Neuronal stem cell (in vitro differentiated cells): ENCODE results near the gene PPP1R14B.
A peak's percentile ranks its signal among the peaks of the same experiment; 100 is the strongest.

ENCODE experiments used
- DNase-seq: peaks from one replicate; pipeline ENCODE4 v3.0.0-alpha.2; 2013; ENCODE audit warnings: low spot score
- H2AFZ ChIP-seq: one replicate; pipeline ENCODE4 v1.6.1; 2013; ENCODE audit warnings: mild to moderate bottlenecking, low read length, inconsistent platforms
- H2AK5ac ChIP-seq: 2 replicates; pipeline ENCODE4 v1.6.1; 2013; ENCODE audit warnings: low read depth, mild to moderate bottlenecking, inconsistent platforms, low read length, moderate library complexity, mixed read lengths
- H2BK120ac ChIP-seq: 2 replicates; pipeline ENCODE4 v1.6.1; 2013; ENCODE audit warnings: low read depth, mild to moderate bottlenecking, inconsistent platforms, low read length, moderate library complexity, mixed read lengths
- H2BK12ac ChIP-seq: one replicate; pipeline ENCODE4 v1.6.1; 2013; ENCODE audit warnings: low read length, inconsistent platforms
- H2BK15ac ChIP-seq: 2 replicates; pipeline ENCODE4 v1.6.1; 2013; ENCODE audit warnings: mild to moderate bottlenecking, low read length, inconsistent platforms, mixed read lengths
- H2BK5ac ChIP-seq: one replicate; pipeline ENCODE4 v1.6.1; 2013; ENCODE audit warnings: inconsistent platforms, mild to moderate bottlenecking, low read length, moderate library complexity
- H3K14ac ChIP-seq: one replicate; pipeline ENCODE4 v1.6.1; 2013; ENCODE audit warnings: low read length, inconsistent platforms
- H3K18ac ChIP-seq: 2 replicates; pipeline ENCODE4 v1.6.1; 2013; ENCODE audit warnings: low read length, inconsistent platforms
- H3K23ac ChIP-seq: 2 replicates; pipeline ENCODE4 v1.6.1; 2013; ENCODE audit warnings: low read depth, mild to moderate bottlenecking, mixed read lengths, low read length, inconsistent platforms; ENCODE audit not compliant: poor library complexity
- H3K27ac ChIP-seq: replicated peaks from 3 replicates; pipeline ENCODE4 v1.5.1; 2013; ENCODE audit warnings: low read length, inconsistent platforms
- H3K27me3 ChIP-seq, 3 experiments: 2 replicates each; pipeline ENCODE4 v1.6.1; 2013; ENCODE audit warnings: low read length in 3 of 3, mild to moderate bottlenecking in 2 of 3, inconsistent platforms in 1 of 3, low read depth in 1 of 3, mixed read lengths in 1 of 3, moderate library complexity in 1 of 3; ENCODE audit not compliant: control insufficient read depth in 3 of 3, insufficient read depth in 3 of 3
- H3K36me3 ChIP-seq, 2 donors: replicated peaks in 1 of 2; 2 replicates each; pipeline ENCODE4 v1.6.1; 2013; ENCODE audit warnings: low read length in 2 of 2; ENCODE audit not compliant: control insufficient read depth in 2 of 2, insufficient read depth in 2 of 2
- H3K4ac ChIP-seq: 2 replicates; pipeline ENCODE4 v1.6.1; 2013; ENCODE audit warnings: inconsistent platforms, mild to moderate bottlenecking, low read length, moderate library complexity
- H3K4me1 ChIP-seq, 2 donors: 1 replicate in 1 of 2; 2 replicates in 1 of 2; pipeline ENCODE4 v1.6.1; 2013; ENCODE audit warnings: low read length in 2 of 2, low read depth in 1 of 2; ENCODE audit not compliant: control insufficient read depth in 2 of 2, insufficient read depth in 1 of 2
- H3K4me2 ChIP-seq: one replicate; pipeline ENCODE4 v1.6.1; 2013; ENCODE audit warnings: mild to moderate bottlenecking, low read length, inconsistent platforms; ENCODE audit not compliant: insufficient read depth, poor library complexity, severe bottlenecking
- H3K4me3 ChIP-seq, 2 donors: 2 replicates each; pipeline ENCODE4 v1.5.1; 2013; ENCODE audit warnings: low read length in 2 of 2, mild to moderate bottlenecking in 2 of 2, inconsistent platforms in 1 of 2, moderate library complexity in 1 of 2
- H3K79me1 ChIP-seq: one replicate; pipeline ENCODE4 v1.6.1; 2013; ENCODE audit warnings: low read depth, mild to moderate bottlenecking, inconsistent platforms, low read length, moderate library complexity
- H3K9ac ChIP-seq: one replicate; pipeline ENCODE4 v1.6.1; 2013; ENCODE audit warnings: mild to moderate bottlenecking, low read depth, low read length, inconsistent platforms; ENCODE audit not compliant: poor library complexity
- H3K9me3 ChIP-seq, 2 donors: replicated peaks in 1 of 2; 2 replicates each; pipeline versions ENCODE3 to v1.6.1; 2013; ENCODE audit warnings: low read length in 2 of 2, mild to moderate bottlenecking in 2 of 2, inconsistent platforms in 1 of 2, low read depth in 1 of 2, mixed read lengths in 1 of 2, moderate library complexity in 1 of 2; ENCODE audit not compliant: control insufficient read depth in 2 of 2, insufficient read depth in 1 of 2
- H4K8ac ChIP-seq: one replicate; pipeline ENCODE4 v1.6.1; 2013; ENCODE audit warnings: low read depth, mild to moderate bottlenecking, inconsistent platforms, low read length, moderate library complexity
- H4K91ac ChIP-seq: one replicate; pipeline ENCODE4 v1.6.1; 2013; ENCODE audit warnings: low read length, low read depth, mild to moderate bottlenecking, inconsistent platforms; ENCODE audit not compliant: poor library complexity
- WGBS, 2 donors: extraction: QIAGEN DNeasy Blood & Tissue Kit; methylation state at CpG; one replicate each; pipeline ENCODE4 v1.1.7; 2013; ENCODE audit warnings: missing lambda C conversion rate in 2 of 2, mixed read lengths in 1 of 2; ENCODE audit not compliant: insufficient read length in 2 of 2, insufficient replicate concordance in 1 of 2; ENCODE audit errors: extremely low coverage in 2 of 2; 5-methylcytosine and 5-hydroxymethylcytosine counted together

The PPP1R14B gene

GRCh38 chr11:64260147-64260708, 13.5 kb upstream of the PPP1R14B start:
- H3K4ac ChIP-seq, result no peak overlapping the region
- no peak overlapping the region for H2BK15ac ChIP-seq
- H2BK12ac ChIP-seq, result no peak overlapping the region
- H4K8ac ChIP-seq, result no peak overlapping the region
- H3K27me3 ChIP-seq, result no peaks in the 10 kb centered on the region
- no peak overlapping the region for H2AK5ac ChIP-seq
- no peak overlapping the region for H3K4me2 ChIP-seq
- H2BK120ac ChIP-seq, result no peak overlapping the region
- no peak overlapping the region for H2AFZ ChIP-seq
- H2BK5ac ChIP-seq, result no peak overlapping the region
- H3K9ac ChIP-seq, result no peak overlapping the region
- H3K23ac ChIP-seq, result no peak overlapping the region
- peaks cover 42 to 83% of the 10 kb centered on the region in 2 donors for H3K36me3 ChIP-seq
- no peak overlapping the region for H3K4me3 ChIP-seq
- H3K4me1 ChIP-seq, result peaks cover 0 to 4% of the 10 kb centered on the region in 2 donors
- no peak overlapping the region for H4K91ac ChIP-seq
- DNase-seq, result no peak
- H3K14ac ChIP-seq, result no peak overlapping the region
- H3K9me3 ChIP-seq, result no peaks in the 10 kb centered on the region
- no peak overlapping the region for H3K18ac ChIP-seq
- H3K79me1 ChIP-seq, result peaks cover 3% of the 10 kb centered on the region
- WGBS, 2 donors, result no CpG with 5 or more reads among the region's 6 CpGs
- no peak overlapping the region for H3K27ac ChIP-seq

- peaks cover 0 to 4% of the 10 kb centered on the region in 2 donors for H3K4me1 ChIP-seq
- H2BK120ac ChIP-seq, result peak overlapping the region; percentile 31
- H3K9me3 ChIP-seq, result no peaks in the 10 kb centered on the region
- H3K4me3 ChIP-seq, result peak overlapping the region in 1 of 2 donors; percentile 43
- H2BK12ac ChIP-seq, result no peak overlapping the region
- H3K4me2 ChIP-seq, result no peak overlapping the region
- no peak overlapping the region for H2AFZ ChIP-seq
- H3K14ac ChIP-seq, result no peak overlapping the region
- H4K91ac ChIP-seq, result no peak overlapping the region
- no peak overlapping the region for H2BK15ac ChIP-seq
- no CpG with 5 or more reads among the region's 4 CpGs for WGBS, 2 donors
- no peak overlapping the region for H4K8ac ChIP-seq
- no peak for DNase-seq
- no peak overlapping the region for H3K23ac ChIP-seq
- no peak overlapping the region for H3K9ac ChIP-seq
- no peak overlapping the region for H2AK5ac ChIP-seq
- no peak overlapping the region for H2BK5ac ChIP-seq
- H3K79me1 ChIP-seq, result peaks cover 3% of the 10 kb centered on the region
- H3K4ac ChIP-seq, result no peak overlapping the region
- no peaks in the 10 kb centered on the region for H3K27me3 ChIP-seq
- no peak overlapping the region for H3K18ac ChIP-seq
- no peak overlapping the region for H3K27ac ChIP-seq
- peaks cover 42 to 87% of the 10 kb centered on the region in 2 donors for H3K36me3 ChIP-seq
Observed at GRCh38 chr11:64259533-64260067, 12.9 kb upstream of the PPP1R14B start.

DNA sequence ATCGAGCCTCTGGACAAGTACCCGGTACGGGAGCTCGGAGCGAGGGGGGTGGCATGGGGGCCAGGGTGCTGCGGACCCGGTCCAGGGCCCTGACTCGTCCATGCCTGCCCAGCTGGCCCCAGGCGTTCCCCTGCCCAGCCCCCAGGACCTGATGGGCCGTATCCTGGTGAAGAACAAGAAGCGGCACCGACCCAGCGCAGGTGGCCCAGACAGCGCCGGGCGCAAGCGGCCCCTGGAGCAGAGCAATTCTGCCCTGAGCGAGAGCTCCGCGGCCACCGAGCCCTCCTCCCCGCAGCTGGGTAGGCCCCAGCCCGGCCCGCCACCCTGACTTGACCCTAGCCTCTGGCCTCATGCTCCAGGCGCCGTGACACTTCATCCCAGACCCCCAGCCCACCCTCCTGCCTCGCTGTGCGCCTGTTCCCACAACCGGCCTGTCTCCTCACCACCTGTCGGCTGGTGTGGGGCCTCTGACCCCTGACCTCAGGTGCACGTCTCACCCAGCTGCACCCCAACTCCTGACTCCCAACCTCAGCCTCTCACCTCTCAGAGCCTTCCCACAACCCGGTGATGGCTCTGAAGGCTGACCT, 12.3 kb upstream of the PPP1R14B start:
- Histone ChIP-seq H3K4me2 (no peak overlapping the region), H3K27me3 (no peaks in the 10 kb centered on the region), H4K8ac (no peak overlapping the region), H3K79me1 (peaks cover 3% of the 10 kb centered on the region), H3K9ac (peak overlapping the region; percentile 70), H3K36me3 (peaks cover 43 to 87% of the 10 kb centered on the region in 2 donors), H3K18ac (no peak overlapping the region), H2AK5ac (no peak overlapping the region), H3K4ac (no peak overlapping the region), H3K23ac (no peak overlapping the region), H2BK120ac (peak overlapping the region; percentile 31), H3K14ac (no peak overlapping the region), H2BK12ac (no peak overlapping the region), H2AFZ (no peak overlapping the region), H2BK5ac (no peak overlapping the region), H3K4me1 (peaks cover 0 to 4% of the 10 kb centered on the region in 2 donors), H2BK15ac (no peak overlapping the region), H3K9me3 (no peaks in the 10 kb centered on the region), H3K27ac (no peak overlapping the region), H3K4me3 (peak overlapping the region in 1 of 2 donors; percentile 43), H4K91ac (no peak overlapping the region)
- no peak for DNase-seq
- no CpG with 5 or more reads among the region's 32 CpGs for WGBS, 2 donors

DNA sequence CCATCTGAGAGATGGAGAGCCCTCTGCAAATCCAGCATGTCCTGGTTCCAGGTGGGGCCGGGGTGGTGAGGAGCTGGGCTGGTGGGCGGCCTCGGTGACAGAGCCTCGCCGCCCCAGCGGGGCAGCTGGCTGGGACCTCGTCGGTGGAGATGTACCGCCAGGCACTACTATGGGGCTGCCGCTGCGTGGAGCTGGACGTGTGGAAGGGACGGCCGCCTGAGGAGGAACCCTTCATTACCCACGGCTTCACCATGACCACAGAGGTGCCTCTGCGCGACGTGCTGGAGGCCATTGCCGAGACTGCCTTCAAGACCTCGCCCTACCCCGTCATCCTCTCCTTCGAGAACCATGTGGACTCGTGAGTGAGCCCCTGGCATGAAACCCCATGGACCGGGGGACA, 11.6 kb upstream of the PPP1R14B start:
- H2BK120ac ChIP-seq, result no peak overlapping the region
- no peak overlapping the region for H3K27ac ChIP-seq
- H3K4me2 ChIP-seq, result no peak overlapping the region
- peaks cover 3% of the 10 kb centered on the region for H3K79me1 ChIP-seq
- H4K91ac ChIP-seq, result no peak overlapping the region
- H2AFZ ChIP-seq, result no peak overlapping the region
- H3K36me3 ChIP-seq, result peaks cover 42 to 83% of the 10 kb centered on the region in 2 donors
- no peaks in the 10 kb centered on the region for H3K27me3 ChIP-seq
- no peaks in the 10 kb centered on the region for H3K9me3 ChIP-seq
- peaks cover 0 to 1% of the 10 kb centered on the region in 2 donors for H3K4me1 ChIP-seq
- no peak overlapping the region for H2AK5ac ChIP-seq
- H3K9ac ChIP-seq, result no peak overlapping the region
- no peak overlapping the region for H3K23ac ChIP-seq
- no peak overlapping the region for H2BK15ac ChIP-seq
- H3K4ac ChIP-seq, result no peak overlapping the region
- WGBS, 2 donors, result no CpG with 5 or more reads among the region's 24 CpGs
- no peak overlapping the region for H3K14ac ChIP-seq
- peak overlapping the region in 1 of 2 donors; percentile 9 for H3K4me3 ChIP-seq
- DNase-seq, result no peak
- no peak overlapping the region for H2BK5ac ChIP-seq
- H4K8ac ChIP-seq, result no peak overlapping the region
- H3K18ac ChIP-seq, result no peak overlapping the region
- no peak overlapping the region for H2BK12ac ChIP-seq
